Measurements from ENCODE around the gene CHST3.
"Not testable (repeated sequence)": the region's sequence is repeated elsewhere in the genome, so short reads cannot be mapped to it uniquely, and the experiment has no call there.

GRCh38 chr10:71988895-71989294 is 24.7 kb downstream of the CHST3 start:
- TF ChIP-seq CTCF, POLR2A, EP300 (IDR thresholded peaks at IDR 0.05): not testable (repeated sequence)
